WTC11 (cell line): ENCODE data around the gene COL4A1.

Source experiments
- CDX4 ChIP-seq: fragments of 250-450 bp; sonication (Bioruptor Pico); IDR thresholded peaks from 2 replicates; pipeline ENCODE4 v1.9.0; 2021; ENCODE audit warnings: moderate library complexity, mild to moderate bottlenecking, inconsistent platforms, borderline replicate concordance
- STAT6 ChIP-seq: sonication (generic); formaldehyde crosslinking; conservative IDR thresholded peaks from 2 replicates; pipeline ENCODE4 v1.8.1; 2023; ENCODE audit warnings: mild to moderate bottlenecking, low read depth, missing genetic modification reagents, moderate library complexity
- ZNF396 ChIP-seq: fragments of 250-450 bp; sonication (Bioruptor Pico); IDR thresholded peaks from 2 replicates; pipeline ENCODE4 v1.8.0; 2021; ENCODE audit warnings: mild to moderate bottlenecking, moderate library complexity, borderline replicate concordance
- TF ChIP-seq, protein P1 (sequence below): sonication (generic); formaldehyde crosslinking; IDR thresholded peaks from 2 replicates; pipeline ENCODE4 v1.8.0; 2022; ENCODE audit warnings: mild to moderate bottlenecking, missing genetic modification reagents
- TF ChIP-seq, protein P2 (sequence below): fragments of 200-600 bp; IDR thresholded peaks from 2 replicates; pipeline ENCODE4 v1.8.0; 2022; ENCODE audit warnings: antibody characterized with exemption

DNA sequence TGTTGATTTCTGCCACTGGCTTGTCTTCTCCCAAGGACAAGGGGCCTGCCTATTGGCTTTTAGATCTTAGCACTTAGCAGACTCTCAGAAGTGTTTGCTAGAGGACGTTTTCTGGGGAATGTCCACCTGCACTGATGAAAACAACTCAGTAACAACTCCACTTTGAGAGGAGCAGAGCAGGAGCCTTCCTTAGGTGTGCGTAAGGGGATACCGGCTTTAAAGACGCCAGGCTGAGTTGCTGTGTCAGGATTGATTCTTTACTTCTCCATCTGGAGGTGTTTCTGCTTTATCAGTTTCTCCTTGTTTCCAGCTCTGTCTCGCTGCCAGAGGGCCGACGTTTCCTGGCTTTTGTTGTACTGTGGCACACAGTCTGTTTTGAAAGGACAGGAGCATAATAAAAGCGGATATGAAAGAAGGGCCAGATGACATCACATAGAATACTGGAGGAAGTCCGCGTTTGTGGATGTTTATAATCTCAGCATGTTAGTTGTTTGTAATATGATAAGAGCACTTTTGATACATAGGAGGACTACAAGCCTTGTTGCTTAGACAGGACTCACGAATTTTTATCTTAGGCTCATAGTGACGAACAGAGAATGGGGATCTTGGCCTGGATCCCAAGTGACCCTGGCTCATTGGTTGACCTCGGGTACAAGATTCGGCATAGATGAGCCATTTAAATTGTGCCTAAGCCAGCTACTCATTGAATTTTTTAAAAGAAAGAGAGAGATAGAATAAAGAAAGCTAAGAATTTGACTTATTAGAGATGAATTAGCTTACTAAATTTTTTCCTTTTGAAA, 34.7 kb upstream of the COL4A1 start:
- TF ChIP-seq, protein P1, sequence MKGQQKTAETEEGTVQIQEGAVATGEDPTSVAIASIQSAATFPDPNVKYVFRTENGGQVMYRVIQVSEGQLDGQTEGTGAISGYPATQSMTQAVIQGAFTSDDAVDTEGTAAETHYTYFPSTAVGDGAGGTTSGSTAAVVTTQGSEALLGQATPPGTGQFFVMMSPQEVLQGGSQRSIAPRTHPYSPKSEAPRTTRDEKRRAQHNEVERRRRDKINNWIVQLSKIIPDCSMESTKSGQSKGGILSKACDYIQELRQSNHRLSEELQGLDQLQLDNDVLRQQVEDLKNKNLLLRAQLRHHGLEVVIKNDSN = no peak
- TF ChIP-seq CDX4 (CRISPR knock-in tag) = no peak
- TF ChIP-seq, protein P2, sequence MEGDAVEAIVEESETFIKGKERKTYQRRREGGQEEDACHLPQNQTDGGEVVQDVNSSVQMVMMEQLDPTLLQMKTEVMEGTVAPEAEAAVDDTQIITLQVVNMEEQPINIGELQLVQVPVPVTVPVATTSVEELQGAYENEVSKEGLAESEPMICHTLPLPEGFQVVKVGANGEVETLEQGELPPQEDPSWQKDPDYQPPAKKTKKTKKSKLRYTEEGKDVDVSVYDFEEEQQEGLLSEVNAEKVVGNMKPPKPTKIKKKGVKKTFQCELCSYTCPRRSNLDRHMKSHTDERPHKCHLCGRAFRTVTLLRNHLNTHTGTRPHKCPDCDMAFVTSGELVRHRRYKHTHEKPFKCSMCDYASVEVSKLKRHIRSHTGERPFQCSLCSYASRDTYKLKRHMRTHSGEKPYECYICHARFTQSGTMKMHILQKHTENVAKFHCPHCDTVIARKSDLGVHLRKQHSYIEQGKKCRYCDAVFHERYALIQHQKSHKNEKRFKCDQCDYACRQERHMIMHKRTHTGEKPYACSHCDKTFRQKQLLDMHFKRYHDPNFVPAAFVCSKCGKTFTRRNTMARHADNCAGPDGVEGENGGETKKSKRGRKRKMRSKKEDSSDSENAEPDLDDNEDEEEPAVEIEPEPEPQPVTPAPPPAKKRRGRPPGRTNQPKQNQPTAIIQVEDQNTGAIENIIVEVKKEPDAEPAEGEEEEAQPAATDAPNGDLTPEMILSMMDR = no peak
- no peak for TF ChIP-seq STAT6 (CRISPR knock-in tag)
- no peak for TF ChIP-seq ZNF396
